ENCODE data around the gene PMAIP1. TPM values are rescaled to one million over a fixed set of nuclear protein-coding genes. Genes with fewer than 3 reads are reported as not detected.
"Not testable (repeated sequence)": the region's sequence is repeated elsewhere in the genome, so short reads cannot be mapped to it uniquely, and the experiment has no call there.

The PMAIP1 gene
- total RNA-seq, 1 experiment from 2014 or later, result 52.8 TPM

GRCh38 chr18:59877361-59877760, 22.4 kb upstream of the PMAIP1 start:
- H3K4me2 ChIP-seq (ENCODE audit: low read depth, low read length, poor library complexity, severe bottlenecking), result no peak overlapping the region
- H3K36me3 ChIP-seq (ENCODE audit: insufficient read depth, low read length), result no peaks in the 10 kb centered on the region
- H3K4me1 ChIP-seq (ENCODE audit: low read length), result no peaks in the 10 kb centered on the region

GRCh38 chr18:59878644-59879043, 21.2 kb upstream of the PMAIP1 start:
- Histone ChIP-seq H2AFZ (ENCODE audit: low read length) (no peak overlapping the region), H3K4me1 (ENCODE audit: low read length) (no peaks in the 10 kb centered on the region), H3K27me3 (ENCODE audit: low read length) (no peaks in the 10 kb centered on the region), H3K9ac (ENCODE audit: low read length) (no peak overlapping the region), H3K9me3 (ENCODE audit: low read length) (no peaks in the 10 kb centered on the region), H3K9me2 (replicated peaks; ENCODE audit: insufficient read depth, low read length) (no peaks in the 10 kb centered on the region), H3K4me3 (ENCODE audit: low read length) (no peak overlapping the region), H3K27ac (ENCODE audit: low read length) (no peak overlapping the region), H3K79me2 (ENCODE audit: low read length) (no peaks in the 10 kb centered on the region), H4K20me1 (ENCODE audit: insufficient read depth, low read depth, low read length) (no peaks in the 10 kb centered on the region), H3K4me2 (ENCODE audit: low read depth, low read length, poor library complexity, severe bottlenecking) (no peak overlapping the region), H3K36me3 (ENCODE audit: insufficient read depth, low read length) (no peaks in the 10 kb centered on the region)
- peak; percentile 16 for DNase-seq

More at GRCh38 chr18:59877361-59877760, 22.4 kb upstream of the PMAIP1 start:
- Histone ChIP-seq H3K27ac (ENCODE audit: low read length) (no peak overlapping the region), H4K20me1 (ENCODE audit: insufficient read depth, low read depth, low read length) (no peaks in the 10 kb centered on the region), H3K4me3 (ENCODE audit: low read length) (no peak overlapping the region), H3K9me2 (replicated peaks; ENCODE audit: insufficient read depth, low read length) (no peaks in the 10 kb centered on the region), H2AFZ (ENCODE audit: low read length) (no peak overlapping the region), H3K9me3 (ENCODE audit: low read length) (no peaks in the 10 kb centered on the region), H3K27me3 (ENCODE audit: low read length) (no peaks in the 10 kb centered on the region), H3K9ac (ENCODE audit: low read length) (no peak overlapping the region), H3K79me2 (ENCODE audit: low read length) (no peaks in the 10 kb centered on the region)
- no peak for DNase-seq

GRCh38 chr18:59881728-59882656, 17.8 kb upstream of the PMAIP1 start:
- no peaks in the 10 kb centered on the region for H3K36me3 ChIP-seq (ENCODE audit: insufficient read depth, low read length)
- peaks cover 12% of the 10 kb centered on the region for H3K4me1 ChIP-seq (ENCODE audit: low read length)
- no peak overlapping the region for H3K27ac ChIP-seq (ENCODE audit: low read length)
- no peaks in the 10 kb centered on the region for H4K20me1 ChIP-seq (ENCODE audit: insufficient read depth, low read depth, low read length)
- no peaks in the 10 kb centered on the region for H3K79me2 ChIP-seq (ENCODE audit: low read length)
- no peak overlapping the region for H2AFZ ChIP-seq (ENCODE audit: low read length)
- no peak overlapping the region for H3K4me2 ChIP-seq (ENCODE audit: low read depth, low read length, poor library complexity, severe bottlenecking)
- H3K27me3 ChIP-seq (ENCODE audit: low read length), result no peaks in the 10 kb centered on the region
- no peak overlapping the region for H3K9ac ChIP-seq (ENCODE audit: low read length)
- no peaks in the 10 kb centered on the region for H3K9me2 ChIP-seq (replicated peaks; ENCODE audit: insufficient read depth, low read length)
- H3K9me3 ChIP-seq (ENCODE audit: low read length), result no peaks in the 10 kb centered on the region
- peak; percentile 17 for DNase-seq
- no peak overlapping the region for H3K4me3 ChIP-seq (ENCODE audit: low read length)

- Histone ChIP-seq H4K20me1 (ENCODE audit: insufficient read depth, low read depth, low read length) (no peaks in the 10 kb centered on the region), H3K79me2 (ENCODE audit: low read length) (no peaks in the 10 kb centered on the region), H3K27ac (ENCODE audit: low read length) (no peak overlapping the region), H3K4me1 (ENCODE audit: low read length) (peaks cover 12% of the 10 kb centered on the region), H3K9me3 (ENCODE audit: low read length) (no peaks in the 10 kb centered on the region), H3K9me2 (replicated peaks; ENCODE audit: insufficient read depth, low read length) (no peaks in the 10 kb centered on the region), H3K9ac (ENCODE audit: low read length) (no peak overlapping the region), H3K4me2 (ENCODE audit: low read depth, low read length, poor library complexity, severe bottlenecking) (no peak overlapping the region), H3K36me3 (ENCODE audit: insufficient read depth, low read length) (no peaks in the 10 kb centered on the region), H2AFZ (ENCODE audit: low read length) (no peak overlapping the region), H3K27me3 (ENCODE audit: low read length) (no peaks in the 10 kb centered on the region), H3K4me3 (ENCODE audit: low read length) (no peak overlapping the region)
- DNase-seq, result peak; percentile 12
Observed at GRCh38 chr18:59884351-59884750, 15.4 kb upstream of the PMAIP1 start.

GRCh38 chr18:59885579-59886163, 14.1 kb upstream of the PMAIP1 start:
- peak; percentile 72 for DNase-seq
- no peaks in the 10 kb centered on the region for H3K27me3 ChIP-seq (ENCODE audit: low read length)
- H3K79me2 ChIP-seq (ENCODE audit: low read length), result no peaks in the 10 kb centered on the region
- no peak overlapping the region for H3K9ac ChIP-seq (ENCODE audit: low read length)
- no peaks in the 10 kb centered on the region for H3K9me3 ChIP-seq (ENCODE audit: low read length)
- H3K4me1 ChIP-seq (ENCODE audit: low read length), result peaks cover 12% of the 10 kb centered on the region
- H3K4me3 ChIP-seq (ENCODE audit: low read length), result peak overlapping the region; percentile 42; the same call in 1 of the 2 replicates
- no peaks in the 10 kb centered on the region for H3K9me2 ChIP-seq (replicated peaks; ENCODE audit: insufficient read depth, low read length)
- H3K4me2 ChIP-seq (ENCODE audit: low read depth, low read length, poor library complexity, severe bottlenecking), result peak overlapping the region; percentile 64
- H2AFZ ChIP-seq (ENCODE audit: low read length), result no peak overlapping the region; the same call in 1 of the 2 replicates
- no peak overlapping the region for H3K27ac ChIP-seq (ENCODE audit: low read length)
- no peaks in the 10 kb centered on the region for H3K36me3 ChIP-seq (ENCODE audit: insufficient read depth, low read length)
- no peaks in the 10 kb centered on the region for H4K20me1 ChIP-seq (ENCODE audit: insufficient read depth, low read depth, low read length)

GRCh38 chr18:59886399-59886798, 13.4 kb upstream of the PMAIP1 start:
- DNase-seq, result peak; percentile 9
- H3K9me3 ChIP-seq (ENCODE audit: low read length); H3K79me2 ChIP-seq (ENCODE audit: low read length); H3K27me3 ChIP-seq (ENCODE audit: low read length); H4K20me1 ChIP-seq (ENCODE audit: insufficient read depth, low read depth, low read length); H3K9me2 ChIP-seq (replicated peaks; ENCODE audit: insufficient read depth, low read length); H3K36me3 ChIP-seq (ENCODE audit: insufficient read depth, low read length); H3K9ac ChIP-seq (ENCODE audit: low read length); H3K4me3 ChIP-seq (ENCODE audit: low read length); H3K27ac ChIP-seq (ENCODE audit: low read length); H2AFZ ChIP-seq (ENCODE audit: low read length): not testable (repeated sequence)
- H3K4me2 ChIP-seq (ENCODE audit: low read depth, low read length, poor library complexity, severe bottlenecking), result peak overlapping the region; percentile 64
- H3K4me1 ChIP-seq (ENCODE audit: low read length), result peaks cover 12% of the 10 kb centered on the region

GRCh38 chr18:59892123-59892522, 7.7 kb upstream of the PMAIP1 start:
- Histone ChIP-seq H3K4me1 (ENCODE audit: low read length) (no peaks in the 10 kb centered on the region), H2AFZ (ENCODE audit: low read length) (no peak overlapping the region), H3K4me2 (ENCODE audit: low read depth, low read length, poor library complexity, severe bottlenecking) (no peak overlapping the region), H3K79me2 (ENCODE audit: low read length) (no peaks in the 10 kb centered on the region), H3K27ac (ENCODE audit: low read length) (no peak overlapping the region), H4K20me1 (ENCODE audit: insufficient read depth, low read depth, low read length) (no peaks in the 10 kb centered on the region), H3K27me3 (ENCODE audit: low read length) (no peaks in the 10 kb centered on the region), H3K36me3 (ENCODE audit: insufficient read depth, low read length) (no peaks in the 10 kb centered on the region), H3K9me2 (replicated peaks; ENCODE audit: insufficient read depth, low read length) (no peaks in the 10 kb centered on the region), H3K9me3 (ENCODE audit: low read length) (no peaks in the 10 kb centered on the region), H3K9ac (ENCODE audit: low read length) (no peak overlapping the region), H3K4me3 (ENCODE audit: low read length) (no peak overlapping the region)
- DNase-seq, result peak; percentile 15

- Histone ChIP-seq H3K9me3 (ENCODE audit: low read length) (no peaks in the 10 kb centered on the region), H3K27me3 (ENCODE audit: low read length) (no peaks in the 10 kb centered on the region), H3K27ac (ENCODE audit: low read length) (no peak overlapping the region), H3K9me2 (replicated peaks; ENCODE audit: insufficient read depth, low read length) (no peaks in the 10 kb centered on the region), H3K79me2 (ENCODE audit: low read length) (no peaks in the 10 kb centered on the region), H3K4me1 (ENCODE audit: low read length) (peaks cover under 1% of the 10 kb centered on the region), H4K20me1 (ENCODE audit: insufficient read depth, low read depth, low read length) (no peaks in the 10 kb centered on the region), H3K4me2 (ENCODE audit: low read depth, low read length, poor library complexity, severe bottlenecking) (no peak overlapping the region), H3K4me3 (ENCODE audit: low read length) (no peak overlapping the region), H3K36me3 (ENCODE audit: insufficient read depth, low read length) (no peaks in the 10 kb centered on the region), H2AFZ (ENCODE audit: low read length) (no peak overlapping the region), H3K9ac (ENCODE audit: low read length) (no peak overlapping the region)
- no peak for DNase-seq
Observed at GRCh38 chr18:59893971-59894370, 5.8 kb upstream of the PMAIP1 start.

Measured in Karpas-422 (cell line).